HepG2 (cell line): ENCODE data around the gene MBD3L5. TPM values are rescaled to one million over a fixed set of nuclear protein-coding genes. Genes with fewer than 3 reads are reported as not detected.

Source experiments
- ATAC-seq: fragments of 200-7000 bp; cut with Tn5 transposase; 3 replicates; pipeline ENCODE4 v1.9.1; 2020; ENCODE audit warnings: mild to moderate bottlenecking, moderate library complexity
- BruUV-seq: library from RNA; stranded (reverse); fragments of 400-500 nt; replicated peaks from 2 replicates; lab custom pipeline; 2021; lab: Mats Ljungman, UMichigan
- CTCF ChIA-PET: fragments of 300-600 bp; formaldehyde crosslinking; extraction: SDS; loops from one replicate; lab custom pipeline; 2021; ENCODE audit warnings: low total read pairs, inconsistent platforms, low intra/inter-chr PET ratio; lab: Yijun Ruan, JAX
- POLR2A ChIA-PET: fragments of 350-600 bp; sonication (Branson Sonifier 250); formaldehyde crosslinking; loops from one replicate; lab custom pipeline; 2020; ENCODE audit warnings: antibody characterized with exemption, inconsistent platforms; lab: Yijun Ruan, JAX
- DNase-seq: peaks from one replicate; pipeline ENCODE4 v3.0.0-alpha.2; 2015; ENCODE audit warnings: low spot score
- FAIRE-seq: peaks from 3 replicates; lab custom pipeline; 2011; peaks lifted over from hg19 to GRCh38; lab: Jason Lieb, UNC
- H2AFZ ChIP-seq: one replicate; pipeline ENCODE4 v1.6.1; 2011; ENCODE audit warnings: low read length, inconsistent platforms
- H3K27ac ChIP-seq: fragments of 300-600 bp; 3 replicates; pipeline ENCODE4 v1.8.0; 2011; ENCODE audit warnings: mixed run types, mild to moderate bottlenecking, mixed read lengths, low read length, inconsistent platforms; ENCODE audit not compliant: insufficient read depth; ENCODE audit errors: extremely low read length
- H3K27me3 ChIP-seq, 2 experiments: fragments of 200-600 bp in 1 of 2; 2 replicates in 1 of 2; 3 replicates in 1 of 2; pipeline versions ENCODE4 v1.6.0 to v1.8.0; 2011; ENCODE audit warnings: low read length in 2 of 2, mild to moderate bottlenecking in 2 of 2, moderate library complexity in 2 of 2, inconsistent platforms in 1 of 2; ENCODE audit not compliant: insufficient read depth in 2 of 2, control insufficient read depth in 1 of 2
- H3K36me3 ChIP-seq, 2 experiments: fragments of 200-600 bp in 1 of 2; replicated peaks in 1 of 2; 2 replicates in 1 of 2; 3 replicates in 1 of 2; pipeline versions ENCODE4 v1.5.1 to v1.8.0; 2011; ENCODE audit warnings: low read length in 2 of 2, inconsistent platforms in 1 of 2; ENCODE audit not compliant: insufficient read depth in 2 of 2, control insufficient read depth in 1 of 2
- H3K4me1 ChIP-seq: 2 replicates; pipeline ENCODE4 v1.5.1; 2012; ENCODE audit warnings: low read length, inconsistent platforms; ENCODE audit not compliant: insufficient read depth
- H3K4me2 ChIP-seq: 2 replicates; pipeline ENCODE4 v1.6.0; 2011; ENCODE audit warnings: low read depth, low read length, inconsistent platforms
- H3K4me3 ChIP-seq, 3 experiments: fragments of 200-600 bp in 1 of 3; sonication (generic), shearing (Covaris generic) in 1 of 3; replicated peaks in 1 of 3; 2 replicates each; pipeline ENCODE4 v1.5.1; 2011 to 2016; ENCODE audit warnings: low read length in 3 of 3, inconsistent platforms in 2 of 3, low read depth in 2 of 3, mild to moderate bottlenecking in 2 of 3, control low read depth in 1 of 3, mixed read lengths in 1 of 3; ENCODE audit not compliant: insufficient read depth in 1 of 3
- H3K79me2 ChIP-seq: one replicate; pipeline ENCODE4 v1.6.1; 2011; ENCODE audit warnings: low read length, inconsistent platforms; ENCODE audit not compliant: insufficient read depth
- H3K9ac ChIP-seq: 2 replicates; pipeline ENCODE4 v1.6.0; 2011; ENCODE audit warnings: mild to moderate bottlenecking, low read depth, low read length, inconsistent platforms; ENCODE audit not compliant: insufficient read depth
- H3K9me3 ChIP-seq: 2 replicates; pipeline ENCODE4 v1.5.1; 2012; ENCODE audit warnings: mild to moderate bottlenecking, low read length
- H4K20me1 ChIP-seq: 2 replicates; pipeline ENCODE4 v1.6.0; 2011; ENCODE audit warnings: inconsistent platforms, mild to moderate bottlenecking, low read length, moderate library complexity; ENCODE audit not compliant: insufficient read depth
- CREB1 ChIP-seq, 2 experiments: fragments of 450-650 bp in 1 of 2; IDR thresholded peaks; 2 replicates each; pipeline ENCODE4 v1.6.1; 2016 to 2017; ENCODE audit warnings: control low read depth in 1 of 2, mild to moderate bottlenecking in 1 of 2, missing compliant biosample characterization in 1 of 2, missing genetic modification characterization in 1 of 2
- NR2F6 ChIP-seq, 2 experiments: IDR thresholded peaks; 2 replicates each; pipeline ENCODE4 v1.6.1; 2016; ENCODE audit warnings: antibody characterized with exemption in 1 of 2, mild to moderate bottlenecking in 1 of 2
- ZBTB8A ChIP-seq: sonication (generic); formaldehyde crosslinking; IDR thresholded peaks from 2 replicates; pipeline ENCODE4 v1.4.0; 2020; ENCODE audit warnings: mild to moderate bottlenecking, low read depth, missing genetic modification reagents, borderline replicate concordance
- WGBS: methylation state at CpG from one replicate; pipeline ENCODE4 v1.1.6; 2017; ENCODE audit warnings: low lambda C conversion rate; 5-methylcytosine and 5-hydroxymethylcytosine counted together
- in situ Hi-C: cut with HindIII; loops from 2 replicates; pipeline ENCODE4 v1.10.0; 2017; ENCODE audit warnings: low pct_unique_long_range_greater_than_20kb; ENCODE audit not compliant: extremely low pct_ligation_motif_present
- intact Hi-C: fragments of 100-400 bp; cut with micrococcal nuclease; formaldehyde crosslinking; loops from one replicate; pipeline ENCODE4 v1.10.0; 2022; ENCODE audit not compliant: unreplicated experiment
- polyA plus RNA-seq, 8 experiments: library from polyadenylated mRNA; depleted of rRNA in 3 of 8; stranded (reverse) in 7 of 8; unstranded in 1 of 8; fragments of >200 nt; fragmentation: Illumina TruSeq in 4 of 8; extraction: Trizol in 4 of 8; gene quantifications; 2 replicates each; pipeline versions ENCODE4 v1.2.1 to v1.2.3, GENCODE V29; 2011 to 2016; ENCODE audit warnings: low read depth in 4 of 8, missing spikeins in 1 of 8, mixed read lengths in 1 of 8; ENCODE audit not compliant: insufficient read depth in 1 of 8
- total RNA-seq, 5 experiments: library from RNA; depleted of rRNA; stranded (reverse); fragments of >200 nt; fragmentation: Illumina TruSeq; extraction: Trizol; gene quantifications; 2 replicates each; pipeline ENCODE4 v1.2.3, GENCODE V29; 2016; ENCODE audit warnings: low read depth in 1 of 5
- TF ChIP-seq, protein P1 (sequence below): sonication (generic); formaldehyde crosslinking; IDR thresholded peaks from 2 replicates; pipeline ENCODE4 v1.5.1; 2020; ENCODE audit warnings: mild to moderate bottlenecking, missing genetic modification reagents, borderline replicate concordance
- TF ChIP-seq, protein P2 (sequence below): sonication (generic); formaldehyde crosslinking; IDR thresholded peaks from 2 replicates; pipeline ENCODE4 v1.8.0; 2022; ENCODE audit warnings: mild to moderate bottlenecking, missing genetic modification reagents
- TF ChIP-seq, protein P3 (sequence below): IDR thresholded peaks from 2 replicates; pipeline ENCODE4 v1.6.1; 2016; ENCODE audit warnings: missing biosample characterization, missing genetic modification reagents, low read depth

The MBD3L5 gene
- total and polyA plus RNA-seq, 2 of the 13 experiments (the other 11 are each of a cell fraction or from before 2014, with no cell fraction given): not detected

DNA sequence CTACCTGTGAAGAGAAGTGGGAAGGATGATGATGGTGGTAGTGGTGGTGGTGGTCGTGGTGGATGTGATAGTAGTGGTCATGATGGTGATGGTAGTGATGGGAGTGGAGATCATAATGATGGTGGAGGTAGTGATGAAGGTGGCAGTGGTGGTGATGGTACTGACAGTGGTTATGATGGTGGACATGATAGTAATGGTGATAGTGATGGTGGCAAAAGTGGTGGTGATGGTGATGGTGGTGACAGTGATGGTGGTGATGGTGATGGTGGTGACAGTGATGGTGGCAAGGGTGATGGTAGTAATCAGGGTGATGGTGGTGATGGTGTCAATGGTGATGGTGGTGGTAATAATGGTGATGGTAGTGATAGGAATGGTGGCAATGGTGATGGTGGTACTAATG is 35.3 kb upstream of the MBD3L5 start:
- intact Hi-C loops (no loop called here), in situ Hi-C loops (no loop called here)
- H3K36me3 ChIP-seq: no peaks in the 10 kb centered on the region
- peaks cover 8% of the 10 kb centered on the region for H3K9me3 ChIP-seq
- no peaks in the 10 kb centered on the region; a peak in 1 of 5 replicates for H3K27me3 ChIP-seq
- TF ChIP-seq, protein P1, sequence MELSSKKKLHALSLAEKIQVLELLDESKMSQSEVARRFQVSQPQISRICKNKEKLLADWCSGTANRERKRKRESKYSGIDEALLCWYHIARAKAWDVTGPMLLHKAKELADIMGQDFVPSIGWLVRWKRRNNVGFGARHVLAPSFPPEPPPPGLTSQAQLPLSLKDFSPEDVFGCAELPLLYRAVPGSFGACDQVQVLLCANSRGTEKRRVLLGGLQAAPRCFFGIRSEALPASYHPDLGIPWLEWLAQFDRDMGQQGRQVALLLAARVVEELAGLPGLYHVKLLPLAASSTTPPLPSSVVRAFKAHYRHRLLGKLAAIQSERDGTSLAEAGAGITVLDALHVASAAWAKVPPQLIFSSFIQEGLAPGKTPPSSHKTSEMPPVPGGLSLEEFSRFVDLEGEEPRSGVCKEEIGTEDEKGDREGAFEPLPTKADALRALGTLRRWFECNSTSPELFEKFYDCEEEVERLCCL: no peak
- TF ChIP-seq, protein P2, sequence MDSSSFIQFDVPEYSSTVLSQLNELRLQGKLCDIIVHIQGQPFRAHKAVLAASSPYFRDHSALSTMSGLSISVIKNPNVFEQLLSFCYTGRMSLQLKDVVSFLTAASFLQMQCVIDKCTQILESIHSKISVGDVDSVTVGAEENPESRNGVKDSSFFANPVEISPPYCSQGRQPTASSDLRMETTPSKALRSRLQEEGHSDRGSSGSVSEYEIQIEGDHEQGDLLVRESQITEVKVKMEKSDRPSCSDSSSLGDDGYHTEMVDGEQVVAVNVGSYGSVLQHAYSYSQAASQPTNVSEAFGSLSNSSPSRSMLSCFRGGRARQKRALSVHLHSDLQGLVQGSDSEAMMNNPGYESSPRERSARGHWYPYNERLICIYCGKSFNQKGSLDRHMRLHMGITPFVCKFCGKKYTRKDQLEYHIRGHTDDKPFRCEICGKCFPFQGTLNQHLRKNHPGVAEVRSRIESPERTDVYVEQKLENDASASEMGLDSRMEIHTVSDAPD (CRISPR knock-in tag): no peak
- TF ChIP-seq, protein P3, sequence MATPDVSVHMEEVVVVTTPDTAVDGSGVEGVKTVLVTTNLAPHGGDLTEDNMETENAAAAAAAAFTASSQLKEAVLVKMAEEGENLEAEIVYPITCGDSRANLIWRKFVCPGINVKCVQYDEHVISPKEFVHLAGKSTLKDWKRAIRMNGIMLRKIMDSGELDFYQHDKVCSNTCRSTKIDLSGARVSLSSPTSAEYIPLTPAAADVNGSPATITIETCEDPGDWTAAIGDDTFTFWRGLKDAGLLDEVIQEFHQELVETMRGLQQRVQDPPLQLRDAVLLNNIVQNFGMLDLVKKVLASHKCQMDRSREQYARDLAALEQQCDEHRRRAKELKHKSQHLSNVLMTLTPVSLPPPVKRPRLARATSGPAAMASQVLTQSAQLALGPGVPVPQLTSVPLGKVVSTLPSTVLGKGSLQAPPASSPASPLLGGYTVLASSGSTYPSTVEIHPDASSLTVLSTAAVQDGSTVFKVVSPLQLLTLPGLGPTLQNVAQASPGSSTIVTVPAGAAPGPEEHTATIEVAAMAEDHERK: no peak
- TF ChIP-seq ZBTB8A (CRISPR knock-in tag) (no peak), NR2F6 (IDR thresholded peaks at IDR 0.05) (no peak), NR2F6 (CRISPR knock-in tag; IDR thresholded peaks at IDR 0.05) (no peak), CREB1 (IDR thresholded peaks at IDR 0.05) (peak; percentile 60; the same call in 1 of the 2 replicates), CREB1 (CRISPR knock-in tag; IDR thresholded peaks at IDR 0.05) (no peak)
- WGBS: 0% methylated on average over 1 of the region's 1 CpG
- ATAC-seq (no peak), FAIRE-seq (no peak), DNase-seq (no peak)
- no peak overlapping the region for H3K27ac ChIP-seq
- no peak overlapping the region for H3K9ac ChIP-seq
- H3K4me1 ChIP-seq: no peaks in the 10 kb centered on the region
- ChIA-PET CTCF (no interaction called here), POLR2A (no interaction called here)
- no peak overlapping the region for H3K4me3 ChIP-seq
- no peak overlapping the region for H2AFZ ChIP-seq
- H3K79me2 ChIP-seq: no peaks in the 10 kb centered on the region
- H4K20me1 ChIP-seq: no peaks in the 10 kb centered on the region
- H3K4me2 ChIP-seq: no peak overlapping the region
- BruUV-seq: no TSS peak
